GM15510 (cell line): Measurements from ENCODE around the gene DPH7.

Experiments
- POLR2A ChIP-seq: IDR thresholded peaks from 3 replicates; pipeline ENCODE4 v1.6.1; 2011; ENCODE audit warnings: borderline replicate concordance; ENCODE audit not compliant: insufficient read length; ENCODE audit errors: extremely low read depth

Gene DPH7

DNA sequence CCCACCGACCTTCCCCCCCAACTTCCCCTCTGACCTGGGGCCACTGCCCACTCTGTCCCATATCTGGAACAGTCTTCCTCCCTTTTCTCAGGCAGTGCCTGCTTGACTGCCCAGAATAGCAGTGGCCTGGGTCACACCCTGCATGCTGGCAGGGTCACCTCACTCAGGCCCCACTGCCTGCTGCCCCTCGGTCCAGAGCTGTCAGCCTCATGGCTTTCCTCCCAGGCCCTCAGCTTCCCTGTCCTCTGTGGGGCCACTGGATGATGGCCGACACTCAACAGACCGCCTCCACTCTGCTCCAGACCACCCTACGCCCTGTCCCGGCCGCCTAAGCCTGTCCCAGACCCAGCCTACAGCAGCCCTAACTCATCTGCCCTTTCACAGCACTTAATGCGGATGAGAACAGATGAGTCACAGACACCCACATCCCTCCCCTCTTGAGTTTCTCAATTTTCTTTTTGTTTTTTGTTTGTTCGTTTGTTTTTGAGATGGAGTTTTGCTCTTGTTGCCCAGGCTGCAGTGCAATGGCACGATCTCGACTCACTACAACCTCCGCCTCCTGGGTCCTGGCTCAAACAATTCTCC is 34.5 kb downstream of the DPH7 start:
- TF ChIP-seq POLR2A, result no peak

DNA sequence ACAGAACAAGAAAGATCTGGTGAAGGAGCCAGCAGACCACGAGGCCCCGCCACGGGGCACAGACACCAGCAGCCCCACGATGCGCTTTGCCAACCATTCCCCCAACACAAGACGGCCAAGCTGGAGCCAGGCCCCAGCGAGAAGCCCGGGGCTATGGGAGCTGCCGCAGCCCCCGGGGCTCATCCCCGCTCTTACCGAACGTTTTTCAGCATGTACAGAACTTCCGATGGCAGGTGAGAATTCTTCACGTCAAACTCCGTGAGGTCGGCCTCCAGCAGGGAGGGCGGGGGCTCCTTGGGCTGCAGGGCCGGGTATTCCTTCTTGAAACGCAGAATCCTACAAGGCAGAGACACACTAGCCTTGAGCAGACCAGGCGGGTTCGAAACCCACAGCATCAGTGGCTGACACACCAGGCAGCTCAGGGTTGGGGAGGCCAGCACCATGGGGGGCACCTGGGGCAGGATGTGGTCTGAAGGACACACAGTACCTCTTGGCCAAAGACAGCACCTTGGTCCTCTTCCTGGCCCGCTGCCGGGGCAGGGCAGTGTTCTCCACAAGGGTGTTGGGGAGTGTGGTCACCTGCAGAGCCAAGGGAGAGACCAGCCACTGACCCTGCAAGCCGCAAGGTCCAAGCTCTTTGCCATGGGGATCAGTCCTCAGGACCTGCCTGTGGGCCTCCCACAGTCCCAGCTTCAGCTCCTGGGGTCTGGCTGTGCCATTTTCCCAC is 35.3 kb downstream of the DPH7 start:
- TF ChIP-seq POLR2A, result no peak

DNA sequence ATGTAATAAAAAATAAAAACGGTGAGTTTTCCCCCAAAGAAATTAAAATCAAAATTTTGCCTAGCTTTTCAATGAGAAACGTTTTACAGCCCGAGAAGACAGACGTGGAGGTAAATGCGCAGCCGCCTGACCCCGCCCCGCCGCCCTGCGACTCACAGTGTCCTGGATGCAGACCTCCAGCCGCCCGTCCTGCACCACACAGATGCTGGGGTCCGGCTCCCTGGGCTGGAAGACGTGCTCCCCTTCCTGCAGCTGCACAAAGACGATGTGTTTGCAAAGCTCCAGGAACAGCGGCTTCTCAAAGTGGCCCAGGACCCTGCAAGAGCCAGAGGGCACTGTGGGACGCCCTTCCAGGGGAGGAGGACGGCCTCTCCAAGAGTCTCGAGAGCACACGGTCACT is 36.2 kb downstream of the DPH7 start:
- TF ChIP-seq POLR2A, result no peak

DNA sequence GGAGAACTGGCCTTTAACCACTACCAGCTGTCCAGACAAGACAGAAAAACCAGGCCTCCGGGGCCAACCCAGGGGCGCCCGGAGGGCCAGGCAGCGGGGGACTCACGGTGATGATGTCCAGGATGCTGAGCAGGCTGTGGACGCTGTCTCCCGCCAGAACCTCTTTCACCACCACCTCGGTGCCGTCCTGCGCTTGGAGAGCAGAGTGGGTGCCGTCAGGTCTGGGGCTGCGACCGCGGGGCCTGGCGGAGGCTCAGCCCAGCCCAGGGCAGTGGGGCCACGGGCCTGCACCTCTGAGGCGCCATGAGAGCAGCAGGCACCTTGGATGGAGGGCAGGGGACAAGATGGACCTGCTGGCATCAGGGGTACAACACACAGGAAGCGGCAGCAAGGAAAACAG is 38.2 kb downstream of the DPH7 start:
- TF ChIP-seq POLR2A, result no peak

DNA sequence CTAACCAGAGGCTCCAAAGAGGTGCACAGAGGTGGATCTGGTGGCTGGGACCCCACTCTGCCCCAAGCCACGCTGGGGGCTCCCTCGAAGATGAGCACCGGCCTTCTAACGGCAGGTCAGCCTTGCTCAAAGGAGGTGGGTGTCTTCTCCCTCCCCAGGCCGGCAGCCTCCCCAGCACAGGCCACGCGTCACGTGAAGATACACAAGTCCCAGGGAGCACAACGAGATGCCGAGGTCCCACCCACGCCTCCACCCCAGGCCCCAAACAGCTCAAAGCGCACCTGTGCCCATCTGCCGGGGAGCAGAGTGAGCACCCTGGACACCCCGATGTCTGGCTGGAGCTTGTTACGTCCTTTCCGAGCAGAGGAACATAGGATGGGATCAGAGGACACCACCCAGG is 40.7 kb downstream of the DPH7 start:
- no peak for TF ChIP-seq POLR2A

DNA sequence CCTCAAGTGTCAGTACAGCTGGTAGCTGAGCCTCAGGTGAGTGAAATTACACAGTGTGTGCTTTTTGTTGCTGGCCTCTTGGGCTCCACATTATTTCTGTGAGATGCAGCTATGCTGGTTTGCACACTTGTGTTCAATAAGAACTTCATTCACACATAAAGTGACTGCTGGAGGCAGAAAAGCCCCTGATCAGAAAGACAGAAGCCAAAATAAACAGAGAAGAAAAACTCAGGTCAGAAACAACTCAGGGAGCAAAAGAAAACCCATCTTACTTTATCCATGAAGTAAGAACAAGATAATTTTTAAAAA is 43.7 kb downstream of the DPH7 start:
- no peak for TF ChIP-seq POLR2A

DNA sequence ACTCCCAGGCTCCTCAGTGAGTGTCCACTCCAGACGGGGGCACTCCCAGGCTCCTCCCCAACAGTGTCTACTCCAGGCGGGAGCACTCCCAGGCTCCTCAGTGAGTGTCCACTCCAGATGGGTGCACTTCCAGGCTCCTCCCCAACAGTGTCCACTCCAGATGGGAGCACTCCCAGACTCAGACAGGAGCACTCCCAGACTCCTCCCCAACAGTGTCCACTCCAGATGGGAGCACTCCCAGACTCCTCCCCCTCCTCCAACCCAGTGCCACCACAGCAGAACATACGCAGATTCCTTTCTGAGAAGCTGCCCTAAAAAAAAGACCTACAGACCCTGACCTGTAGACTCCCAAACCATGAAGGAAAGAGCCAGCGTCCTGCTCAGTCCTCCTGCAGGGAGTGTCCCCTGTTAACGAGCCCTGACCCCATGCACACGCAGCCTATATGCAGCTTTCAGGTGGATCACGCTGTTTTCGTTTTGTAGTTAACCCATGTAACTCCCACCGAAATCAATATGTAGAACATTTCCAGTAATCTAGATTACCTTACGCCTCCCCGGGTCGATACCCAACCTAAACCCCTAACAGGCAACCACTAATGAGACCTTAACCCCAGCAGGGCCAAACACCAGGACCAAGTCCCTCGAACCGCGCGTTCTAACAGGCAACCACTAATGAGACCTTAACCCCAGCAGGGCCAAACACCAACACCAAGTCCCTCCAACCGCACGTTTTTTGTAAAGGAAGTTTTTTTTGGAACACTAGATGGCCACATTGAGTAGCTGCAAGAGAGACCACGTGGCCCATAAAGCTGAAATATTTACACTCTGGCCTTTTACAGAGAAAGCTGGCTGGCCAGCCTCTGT is 44.2 kb downstream of the DPH7 start:
- TF ChIP-seq POLR2A, result no peak

DNA sequence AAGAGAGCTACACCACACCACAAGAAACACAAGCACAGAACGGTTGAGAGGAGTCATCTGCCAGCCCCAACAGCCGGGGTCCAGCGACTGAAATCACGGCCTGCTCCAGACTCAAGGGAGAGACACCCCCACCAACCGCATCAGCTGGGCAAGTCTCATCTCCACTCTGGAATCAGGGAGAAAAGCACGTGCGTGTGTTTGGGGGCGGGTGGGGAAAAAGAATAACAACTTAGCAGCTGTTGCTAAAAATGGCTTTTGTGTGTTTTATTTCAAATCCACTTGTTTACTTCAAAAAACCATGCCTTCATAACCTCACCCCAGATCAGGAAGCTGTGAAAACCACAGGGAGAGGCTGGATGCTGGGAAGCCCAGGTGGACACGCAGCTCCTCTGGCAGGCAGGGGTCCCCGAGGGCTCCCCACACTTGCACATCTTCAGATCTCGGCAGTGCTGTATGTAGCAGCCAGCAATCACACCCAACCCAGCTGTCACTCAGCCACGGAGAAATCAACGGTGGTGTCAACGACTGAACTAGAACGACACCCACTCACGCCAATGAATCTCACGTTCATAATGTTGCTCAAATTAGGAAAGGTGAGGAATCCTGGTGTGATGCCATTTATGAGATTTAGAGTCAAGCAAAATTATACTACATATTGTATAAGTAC is 47.5 kb downstream of the DPH7 start:
- no peak for TF ChIP-seq POLR2A

DNA sequence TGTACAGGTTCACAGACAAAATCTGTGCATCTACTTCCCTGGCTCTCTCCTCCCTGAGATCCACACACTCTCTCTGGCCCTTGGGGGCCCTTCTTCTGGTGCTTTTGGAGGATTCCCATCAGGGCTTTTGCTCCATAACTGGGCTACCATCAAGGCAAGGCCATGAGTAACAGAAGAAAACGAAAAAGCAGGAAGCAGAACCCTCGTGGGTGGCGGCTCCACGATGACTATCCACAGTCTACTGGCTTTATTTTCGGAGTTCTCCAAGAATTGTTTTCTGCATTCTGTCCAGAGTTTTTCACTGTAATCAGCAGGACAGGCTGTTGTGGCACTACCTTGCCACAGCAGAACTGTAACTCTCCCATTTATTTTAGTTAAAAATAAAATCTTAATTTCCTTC is 48.4 kb downstream of the DPH7 start:
- no peak for TF ChIP-seq POLR2A

DNA sequence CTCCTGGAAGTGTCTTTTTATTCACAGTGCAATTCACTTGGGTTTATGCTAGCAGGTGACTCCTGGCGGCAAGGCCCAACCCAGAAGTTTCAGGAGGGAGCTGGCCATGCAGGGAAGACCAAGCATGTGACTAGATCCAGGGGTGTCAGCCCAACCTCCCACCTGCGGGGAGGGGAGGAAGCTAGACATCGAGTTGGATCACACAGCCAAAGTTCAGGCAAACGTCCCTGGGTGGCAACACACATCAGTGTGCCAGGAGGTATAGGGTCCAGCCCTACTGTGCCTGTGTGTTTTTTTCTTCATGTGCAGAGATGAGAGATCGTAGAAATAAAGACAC is 53.8 kb downstream of the DPH7 start:
- no peak for TF ChIP-seq POLR2A

DNA sequence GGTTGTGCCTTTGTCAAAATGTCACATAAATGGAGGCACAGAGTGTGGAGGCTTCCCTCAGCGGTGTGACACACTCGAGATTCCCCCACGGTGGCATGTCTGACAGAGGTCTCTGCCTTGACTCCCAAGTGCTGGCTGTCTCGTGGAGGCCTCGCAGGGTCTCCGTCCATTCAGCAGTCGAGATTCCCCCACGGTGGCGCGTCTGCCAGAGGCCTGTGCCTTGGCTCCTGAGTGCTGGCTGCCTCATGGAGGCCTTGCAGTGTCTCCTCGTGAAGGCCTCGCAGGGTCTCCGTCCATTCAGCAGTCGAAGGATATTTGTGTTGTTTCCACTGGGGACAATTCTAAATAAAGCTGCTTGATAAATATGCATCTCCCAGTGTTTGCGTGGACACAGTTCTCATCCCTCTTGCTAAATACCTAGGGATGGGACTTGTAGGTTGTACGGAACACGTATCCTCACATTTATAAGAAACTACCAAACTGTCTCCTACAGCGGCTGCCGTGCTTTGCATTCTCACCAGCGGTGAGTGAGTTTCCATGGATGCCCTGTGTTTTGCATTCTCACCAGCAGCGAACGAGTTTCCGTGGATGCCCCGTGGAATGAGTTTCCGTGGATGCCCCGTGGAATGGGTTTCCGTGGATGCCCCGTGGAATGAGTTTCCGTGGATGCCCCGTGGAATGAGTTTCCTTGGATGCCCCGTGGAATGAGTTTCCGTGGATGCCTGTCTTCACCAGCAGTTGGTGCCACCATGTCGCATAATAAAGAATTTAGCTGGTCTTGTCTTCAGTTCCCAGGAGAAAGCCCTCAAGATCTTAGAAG is 54.4 kb downstream of the DPH7 start:
- TF ChIP-seq POLR2A, result no peak

DNA sequence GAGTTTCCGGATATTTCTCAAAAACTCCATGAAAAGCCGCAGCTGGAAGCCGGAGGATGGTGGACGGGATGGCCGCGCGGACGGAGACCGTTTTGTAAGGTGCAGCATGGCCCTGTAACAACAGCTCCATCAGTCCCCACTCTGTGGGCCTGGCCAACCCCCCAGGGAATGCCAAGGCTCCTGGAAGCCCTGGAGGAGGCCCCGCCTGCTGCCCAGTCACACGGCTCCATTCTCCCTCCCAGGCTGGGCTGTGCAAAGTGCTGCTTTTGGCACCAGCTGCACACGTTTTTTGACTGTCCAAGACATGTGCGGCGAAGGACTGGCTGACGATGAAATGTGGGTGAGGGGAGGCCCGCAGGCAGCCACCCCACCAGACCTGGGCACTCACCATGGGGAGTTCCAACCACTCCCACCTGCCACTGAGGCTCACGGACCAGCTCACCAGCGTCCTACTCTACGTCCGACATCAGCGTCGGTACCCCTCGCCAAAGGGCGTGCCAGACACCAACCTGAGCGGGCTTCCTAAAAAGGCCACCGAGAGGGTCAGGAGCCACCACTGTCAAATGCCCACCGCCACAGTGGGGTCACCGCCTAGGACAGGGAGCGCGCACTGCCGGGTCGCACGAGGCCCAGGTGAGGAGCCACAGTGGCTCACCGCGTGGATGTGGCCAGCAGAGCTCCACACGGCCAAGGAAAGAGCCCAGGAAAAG is 55.8 kb downstream of the DPH7 start:
- TF ChIP-seq POLR2A, result no peak

DNA sequence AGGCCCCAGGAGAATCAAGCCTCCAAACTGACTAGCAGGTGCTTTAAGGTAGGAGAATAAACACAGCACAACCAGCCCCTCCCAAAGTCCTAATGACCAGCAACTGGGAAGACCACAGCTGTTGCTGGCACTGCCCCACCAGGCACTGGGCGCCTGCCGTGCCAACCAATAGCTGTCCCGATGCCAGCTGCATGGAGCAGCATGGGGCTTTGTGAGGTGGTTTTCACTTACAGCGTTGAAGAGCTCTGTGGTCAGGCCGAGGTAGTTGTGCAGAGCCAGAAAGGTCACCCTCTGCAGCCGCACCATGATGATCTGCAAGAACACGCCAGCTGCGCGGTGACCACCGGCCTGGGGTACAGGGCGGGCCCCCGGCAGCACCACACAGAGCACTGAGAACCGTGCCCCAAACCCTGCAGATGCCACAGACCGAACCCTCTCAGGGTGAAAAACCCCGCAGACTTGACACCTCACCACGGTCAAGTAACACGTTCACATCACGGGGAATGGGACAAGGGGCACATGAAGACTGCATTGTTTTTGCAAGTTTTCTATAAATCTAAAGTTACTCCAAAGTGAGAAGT is 57.2 kb downstream of the DPH7 start:
- TF ChIP-seq POLR2A, result no peak
